GM18520 (cell line): ENCODE results near the gene EYS.

ENCODE experiments used
- ATAC-seq: cut with Tn5 transposase; IDR thresholded peaks from one replicate; pipeline ENCODE4 v1.9.1; 2021; ENCODE audit not compliant: unreplicated experiment

EYS gene

DNA sequence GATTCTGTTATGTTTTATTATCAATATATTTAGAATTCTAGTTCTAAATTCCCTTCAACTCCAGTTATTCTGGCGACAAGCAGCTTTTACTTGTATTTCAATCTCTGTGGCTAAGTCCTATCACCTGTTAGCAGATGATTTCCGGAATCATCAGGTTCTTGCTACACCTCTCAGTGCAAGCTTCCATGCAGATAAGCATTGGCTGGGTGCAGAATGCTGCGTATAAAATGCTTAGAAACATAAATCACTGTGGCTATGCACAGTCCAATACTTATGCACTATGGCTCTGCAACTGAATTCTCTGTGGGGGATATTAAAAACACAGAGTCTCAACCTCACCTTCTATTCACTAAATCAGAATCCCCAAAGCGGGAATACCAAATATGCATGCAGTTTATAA lies 720.0 kb downstream of the EYS start:
- ATAC-seq: no peak

DNA sequence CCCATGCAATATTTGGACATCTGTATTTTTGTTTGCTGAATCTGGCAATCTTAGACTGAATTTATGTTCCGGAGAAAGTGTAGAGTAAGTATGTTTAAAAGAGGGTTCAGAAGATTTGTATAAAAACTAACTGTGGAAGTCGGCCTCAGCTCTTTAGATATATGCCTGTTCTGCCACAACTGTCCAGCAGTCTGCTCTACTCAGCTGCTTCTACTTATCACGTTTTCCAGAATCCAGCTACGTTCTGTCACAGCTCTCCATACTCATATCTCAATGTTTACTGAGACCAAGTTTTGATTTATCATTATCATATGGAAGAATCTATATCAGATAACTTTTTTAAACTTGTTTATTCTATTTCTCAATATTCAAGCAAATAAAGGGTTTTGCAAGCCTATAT lies 721.3 kb downstream of the EYS start:
- ATAC-seq: no peak

DNA sequence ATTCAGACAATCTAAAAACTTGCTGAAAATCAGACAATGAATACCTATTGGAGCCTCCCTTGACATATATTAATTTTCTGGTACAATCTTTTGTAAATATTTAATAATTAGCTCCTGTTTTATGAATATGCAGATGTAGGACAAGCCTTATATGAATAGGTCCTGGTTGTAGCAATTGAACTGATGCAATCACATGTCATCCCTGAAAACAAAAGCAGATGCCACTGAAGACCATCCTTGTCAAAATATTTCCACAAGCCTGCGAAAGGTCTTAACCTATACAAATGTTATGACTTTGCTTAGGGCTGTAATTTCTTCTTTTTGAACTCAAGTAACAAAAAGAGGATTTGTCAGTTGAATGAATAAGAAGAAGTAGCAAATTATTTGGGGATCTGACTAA lies 722.1 kb downstream of the EYS start:
- no peak for ATAC-seq

DNA sequence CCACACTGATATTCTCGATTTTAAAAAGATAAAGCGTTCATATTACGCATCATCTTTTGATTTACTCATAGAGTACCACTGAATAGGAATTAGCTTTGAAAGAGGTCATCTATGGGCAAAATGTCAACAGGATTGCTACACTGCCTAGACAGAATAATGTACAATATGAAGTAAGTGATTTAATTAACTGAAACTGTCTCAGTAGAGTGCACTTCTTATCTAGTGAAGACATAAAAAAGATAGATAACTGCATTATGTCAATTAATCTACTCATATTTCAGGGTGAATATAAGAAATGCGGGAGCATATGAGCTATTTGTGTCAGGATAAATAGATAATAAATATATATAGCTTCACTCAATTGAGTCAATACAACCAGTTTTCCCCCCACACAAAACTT lies 723.9 kb downstream of the EYS start:
- ATAC-seq: no peak

DNA sequence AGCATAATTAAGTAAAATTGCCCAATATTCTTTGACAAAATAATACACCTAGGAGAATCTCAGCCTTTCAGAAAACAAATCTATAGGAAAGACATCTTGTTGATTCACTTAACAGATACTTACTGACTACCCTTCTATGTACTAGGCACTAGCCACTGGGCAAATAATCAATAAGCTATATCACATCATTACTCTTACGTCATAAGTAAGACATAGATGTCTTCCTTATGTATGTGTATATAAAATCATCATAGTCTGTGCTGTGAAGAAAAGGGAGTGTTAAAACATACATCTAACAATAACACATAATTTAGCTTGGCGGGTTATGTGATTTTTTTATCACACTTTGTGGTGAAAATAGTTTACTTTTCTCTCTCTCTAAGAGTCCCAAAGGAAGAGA lies 733.9 kb downstream of the EYS start:
- ATAC-seq: no peak

DNA sequence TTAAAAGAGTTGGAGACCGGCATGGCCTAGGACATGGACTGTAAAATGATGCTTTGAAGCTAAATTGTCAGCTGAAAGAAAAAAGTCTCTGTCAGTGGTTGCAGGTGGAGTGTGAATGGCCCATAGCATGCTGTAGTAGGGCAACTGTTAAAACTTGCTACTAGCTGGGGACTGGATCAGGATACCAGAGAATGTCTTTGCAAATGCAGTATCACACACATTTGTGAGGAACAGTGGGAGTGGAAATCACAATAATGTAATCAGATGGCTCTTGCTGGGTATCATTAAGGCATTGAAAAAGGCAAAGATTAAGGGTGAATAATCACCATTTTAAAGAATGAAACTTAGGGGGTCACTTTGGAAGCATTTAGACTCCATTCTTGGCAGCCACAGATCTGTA lies 737.9 kb downstream of the EYS start:
- no peak for ATAC-seq

DNA sequence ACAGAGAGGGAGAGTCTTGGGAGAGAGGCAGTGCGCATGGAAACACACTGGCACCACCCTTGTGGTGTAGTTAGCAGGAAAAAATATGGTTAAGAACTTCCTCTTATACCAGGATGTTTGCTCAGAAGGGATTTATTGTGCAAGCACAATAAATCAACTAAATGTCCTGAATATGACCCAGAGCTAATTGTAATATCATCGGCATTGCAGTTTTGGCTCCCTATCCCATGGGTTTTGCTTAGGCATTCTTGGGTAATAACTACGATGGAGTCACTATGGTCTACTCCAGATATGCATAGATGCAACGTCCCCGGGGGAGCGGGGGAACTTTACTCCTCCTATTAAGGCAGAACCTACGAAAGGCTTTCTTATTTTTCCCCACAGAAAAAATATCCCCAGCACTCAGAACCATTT lies 751.6 kb downstream of the EYS start:
- ATAC-seq: no peak

DNA sequence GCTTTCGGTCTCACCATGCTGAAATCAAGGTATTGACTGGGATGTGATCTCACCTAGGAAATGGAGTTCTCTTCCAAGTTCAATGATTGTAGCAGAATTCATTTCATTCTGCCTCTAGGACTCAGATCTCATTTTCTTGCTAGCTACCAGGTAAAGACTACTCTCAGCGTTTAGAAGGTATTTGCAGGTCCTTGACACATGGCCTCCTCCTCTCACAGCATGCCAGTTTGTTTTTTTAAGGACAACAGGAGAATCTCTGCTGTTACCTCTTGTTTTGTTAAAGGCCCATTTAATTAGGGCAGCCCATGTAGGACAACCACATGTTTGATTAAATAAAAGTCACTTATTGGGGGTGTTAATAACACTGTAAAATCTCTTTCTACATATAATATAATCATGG lies 757.8 kb downstream of the EYS start:
- ATAC-seq: no peak

DNA sequence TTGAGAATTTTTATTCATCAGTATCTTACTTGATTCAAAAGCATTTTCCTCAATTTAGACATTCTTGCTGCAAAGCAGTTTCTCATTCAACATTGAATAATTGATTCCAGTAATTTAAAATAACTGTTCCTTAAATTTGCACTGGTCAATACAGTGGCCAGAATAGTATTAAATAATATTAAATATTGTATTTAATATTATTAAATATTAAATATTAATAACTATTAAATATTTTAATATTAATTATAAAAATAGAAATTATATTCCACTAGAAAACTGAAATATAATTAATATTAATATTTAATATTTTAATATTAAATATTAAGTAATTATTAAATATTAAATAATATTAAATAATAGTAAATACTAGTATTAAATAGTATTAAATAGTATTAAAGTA lies 758.8 kb downstream of the EYS start:
- no peak for ATAC-seq

DNA sequence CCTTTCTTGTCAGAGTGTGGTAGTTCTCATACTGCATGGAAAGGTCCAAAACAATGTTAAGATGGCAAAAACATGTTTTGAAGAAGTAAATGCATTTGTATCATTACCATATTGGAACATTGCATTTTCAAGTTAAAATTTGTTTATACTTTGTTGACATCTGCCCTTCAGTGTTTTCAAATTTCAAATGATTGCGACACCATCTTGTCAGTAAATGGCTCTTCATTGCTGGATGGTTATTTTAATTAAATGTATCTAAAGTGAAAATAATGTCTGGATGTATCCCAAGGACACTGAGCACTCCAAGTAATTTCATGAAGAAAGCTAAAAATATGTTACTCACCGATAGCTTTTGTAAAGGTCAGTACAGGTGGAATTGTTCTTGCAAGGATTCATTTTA lies 761.6 kb downstream of the EYS start:
- ATAC-seq: no peak

DNA sequence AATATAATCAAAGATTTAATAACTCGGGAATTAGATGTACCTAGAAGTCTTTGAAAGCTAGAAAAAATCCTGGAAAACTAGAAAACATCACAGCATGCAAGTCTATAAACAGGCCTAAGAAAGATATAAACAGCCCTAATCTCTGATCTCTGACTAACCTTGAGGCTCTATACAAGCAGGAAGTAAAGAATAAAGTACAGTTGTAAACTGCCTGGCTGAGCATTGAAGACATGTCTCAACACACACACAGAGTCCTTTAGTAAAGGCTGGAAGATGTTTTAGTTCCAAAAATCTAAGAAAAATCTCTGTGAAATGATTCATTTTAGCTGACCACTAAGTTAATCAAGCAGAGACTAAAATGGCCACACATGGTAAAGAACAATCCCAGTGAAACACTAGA lies 774.5 kb downstream of the EYS start:
- ATAC-seq: no peak

DNA sequence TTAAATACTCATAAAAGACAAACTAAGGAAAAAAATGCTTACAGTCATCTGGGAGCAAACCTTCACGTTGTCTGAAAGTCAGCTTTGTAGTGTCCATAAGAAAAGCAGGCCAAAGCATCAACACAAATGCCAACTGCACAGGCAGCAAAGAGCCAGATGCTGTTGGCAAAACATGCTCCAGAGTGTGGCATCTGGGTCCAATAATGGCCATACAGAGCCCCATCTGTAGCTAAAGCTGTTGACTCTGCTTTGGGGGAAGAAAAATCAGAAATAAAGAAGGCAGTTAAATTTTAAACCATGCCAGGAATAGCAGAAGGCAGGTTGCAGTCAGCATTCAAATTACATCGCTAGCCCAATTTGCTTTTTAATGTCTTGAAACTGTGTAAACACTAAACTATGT lies 776.3 kb downstream of the EYS start:
- ATAC-seq: no peak

DNA sequence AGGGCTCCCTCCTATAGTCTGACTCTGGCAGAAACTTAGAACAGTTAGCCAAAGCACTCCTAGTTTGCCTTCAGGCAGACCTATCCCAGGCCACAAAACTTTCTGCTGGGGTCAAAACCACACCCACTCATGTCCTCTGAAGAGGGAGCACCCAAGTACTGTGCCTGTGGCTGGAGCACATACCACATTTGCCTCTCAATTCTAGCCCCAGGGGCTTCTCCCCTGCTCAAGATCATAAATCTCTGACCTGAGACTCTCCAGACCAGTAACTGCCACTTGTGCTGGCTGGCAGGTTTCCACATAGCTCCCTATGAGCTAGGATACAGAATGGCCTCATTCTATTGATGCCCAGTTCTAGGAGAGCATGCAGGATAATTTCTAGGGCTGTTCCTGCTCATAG lies 781.0 kb downstream of the EYS start:
- no peak for ATAC-seq

DNA sequence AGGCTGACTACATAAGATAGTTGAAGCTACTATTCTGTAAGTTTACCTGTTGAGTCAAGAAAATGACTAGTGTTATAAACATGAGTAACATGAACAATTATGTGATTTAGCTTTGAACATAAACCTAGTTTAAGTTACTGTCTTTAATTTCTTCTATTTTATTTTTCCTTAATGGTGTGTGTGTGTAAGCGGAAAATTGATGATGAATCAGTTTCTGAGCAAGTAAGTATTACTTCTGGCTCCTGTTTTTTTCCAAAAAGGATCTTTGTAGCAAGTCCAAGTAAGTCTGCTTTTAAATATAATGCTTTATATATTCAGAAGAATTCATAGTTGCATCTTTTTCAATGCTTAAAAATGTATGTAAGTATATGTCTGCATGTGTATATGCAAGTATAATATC lies 786.8 kb downstream of the EYS start:
- ATAC-seq: no peak

DNA sequence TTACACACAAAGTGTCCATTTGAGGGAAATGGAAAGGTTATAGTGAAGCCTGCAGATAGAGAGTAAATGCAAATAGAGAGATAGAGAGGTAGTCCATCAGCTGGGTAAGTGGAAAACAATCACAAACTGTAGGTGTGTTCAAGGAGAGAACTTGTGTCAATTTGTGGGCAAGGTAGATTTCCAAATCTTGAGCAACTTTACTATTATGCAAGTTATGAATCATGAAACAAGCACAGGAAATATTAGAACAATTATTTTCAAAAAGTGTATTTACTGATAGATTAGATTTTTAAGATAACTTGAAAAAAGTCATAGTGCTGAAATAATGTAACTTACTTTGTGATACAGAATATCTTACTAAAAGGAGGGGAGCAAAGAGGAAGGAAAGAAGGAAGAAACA lies 792.9 kb downstream of the EYS start:
- ATAC-seq: no peak

DNA sequence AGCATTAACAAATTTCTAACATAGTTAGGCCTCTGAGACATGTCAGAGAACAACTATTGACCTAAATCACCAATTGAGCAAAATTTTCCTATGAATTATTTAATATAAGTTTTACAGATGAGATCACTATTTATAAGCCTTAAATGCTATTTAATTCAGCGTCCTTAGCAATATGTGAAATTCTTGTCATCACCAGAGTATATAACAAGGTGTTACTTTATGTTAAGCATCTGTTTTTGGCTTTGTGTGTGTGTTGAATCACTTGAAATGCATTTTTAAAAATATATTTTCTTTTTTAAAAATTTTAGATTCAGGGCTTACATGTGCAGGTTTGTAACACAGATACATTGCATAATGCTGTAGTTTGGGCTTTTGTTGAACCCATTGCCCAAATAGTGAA lies 794.1 kb downstream of the EYS start:
- no peak for ATAC-seq

DNA sequence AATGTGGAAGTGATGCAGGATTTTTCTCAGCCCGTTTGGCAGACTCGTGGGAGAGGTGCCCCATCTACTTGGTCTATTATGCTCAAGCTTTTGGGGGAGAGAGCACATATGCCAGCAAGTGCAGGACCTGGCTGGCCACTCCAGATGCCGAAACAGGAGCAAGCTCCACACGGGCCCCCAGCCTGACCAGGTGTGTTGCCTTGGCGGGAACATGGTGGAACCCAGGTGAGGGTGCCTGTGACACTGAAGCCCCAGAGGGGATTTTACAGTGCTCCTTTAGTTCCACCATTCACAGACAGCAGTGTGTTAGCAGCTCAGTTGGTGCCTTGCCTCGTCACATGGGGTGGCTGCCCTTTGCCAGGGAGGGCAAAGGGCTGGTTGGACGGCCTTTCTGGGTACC lies 798.9 kb downstream of the EYS start:
- ATAC-seq: no peak

DNA sequence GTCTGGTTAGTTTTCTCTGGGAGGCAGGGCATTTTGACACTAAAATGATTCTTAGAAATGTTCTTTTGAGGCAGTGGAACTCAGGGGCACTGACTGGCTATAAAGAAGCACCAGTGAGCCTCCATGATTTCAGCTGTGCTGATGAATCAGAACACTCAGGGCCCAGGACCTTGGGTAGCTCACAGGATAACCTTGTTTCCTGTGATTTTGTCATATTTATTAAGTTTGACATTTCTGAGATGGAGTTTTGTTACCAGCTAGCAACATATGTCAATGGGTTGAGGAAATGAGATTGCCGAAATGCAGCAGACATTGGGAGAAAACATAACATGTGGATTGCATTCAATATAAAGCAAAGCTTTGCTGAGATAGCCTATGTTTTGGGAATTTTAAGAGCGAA lies 802.4 kb downstream of the EYS start:
- ATAC-seq: no peak

DNA sequence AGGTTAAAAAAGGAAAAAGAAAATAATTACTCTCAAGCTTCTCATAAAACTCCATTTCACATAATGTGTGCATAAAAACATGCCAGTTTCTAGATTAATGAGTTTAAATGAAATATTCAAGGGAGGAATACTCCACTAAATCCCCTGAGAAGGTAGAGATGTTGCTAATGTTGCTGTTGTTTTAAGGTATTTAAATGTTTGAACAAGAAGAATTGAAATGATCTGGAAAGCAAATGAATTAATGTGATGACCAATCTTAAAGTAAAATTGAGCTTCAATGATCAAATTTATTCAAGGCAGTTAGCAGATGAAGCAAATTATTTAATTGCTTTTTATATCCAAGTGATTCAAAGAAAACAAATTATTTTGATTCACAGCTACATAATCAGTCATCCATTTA lies 804.4 kb downstream of the EYS start:
- ATAC-seq: no peak

DNA sequence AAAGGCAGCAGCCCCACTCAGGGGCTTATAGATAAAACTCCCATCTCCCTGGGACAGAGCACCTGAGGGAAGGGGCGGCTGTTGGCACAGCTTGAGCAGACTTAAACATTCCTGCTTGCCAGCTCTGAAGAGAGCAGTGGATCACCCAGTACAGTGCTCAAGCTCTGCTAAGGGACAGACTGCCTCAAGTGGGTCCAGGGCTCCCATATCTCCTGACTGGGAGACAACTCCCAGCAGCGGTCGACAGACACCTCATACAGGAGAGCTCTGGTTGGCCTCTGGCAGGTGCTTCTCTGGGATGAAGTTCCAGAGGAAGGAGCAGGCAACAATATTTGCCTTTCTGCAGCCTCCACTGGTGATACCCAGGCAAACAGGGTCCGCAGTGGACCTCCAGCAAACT lies 810.1 kb downstream of the EYS start:
- ATAC-seq: no peak

DNA sequence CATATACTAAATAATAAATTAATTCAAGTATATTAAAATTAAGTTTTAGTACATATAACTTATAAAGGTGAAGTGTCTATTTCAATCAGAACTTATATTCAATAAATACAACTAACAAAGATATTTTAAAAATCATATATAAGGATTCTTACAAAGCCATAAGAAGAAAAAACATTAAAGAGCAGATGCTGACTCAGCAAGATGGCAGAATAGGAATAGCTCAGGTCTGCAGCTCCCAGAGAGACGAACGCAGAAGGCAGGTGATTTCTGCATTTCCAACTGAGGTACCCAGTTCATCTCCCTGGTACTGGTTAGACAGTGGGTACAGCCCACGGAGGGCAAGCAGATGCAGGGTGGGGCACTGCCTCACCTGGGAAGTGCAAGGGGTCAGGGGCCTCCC lies 811.1 kb downstream of the EYS start:
- ATAC-seq: no peak

DNA sequence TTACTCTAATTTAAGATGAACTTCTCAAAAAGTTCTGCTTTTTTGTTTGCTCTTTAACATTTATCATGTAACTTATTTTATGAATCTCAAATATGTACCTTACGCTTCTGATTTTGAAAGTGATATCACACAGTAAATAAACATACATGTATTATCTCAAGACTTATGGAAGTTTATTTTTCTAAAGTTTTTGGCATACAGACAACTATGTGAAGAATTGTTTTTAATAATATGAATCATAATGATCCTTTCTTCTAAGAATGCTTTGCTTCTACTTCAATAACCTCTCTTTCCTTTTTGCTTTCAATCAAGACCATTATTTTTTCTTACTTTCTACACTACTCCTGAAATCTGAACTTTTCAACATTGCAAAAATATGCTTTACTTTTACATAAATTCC lies 816.4 kb downstream of the EYS start:
- ATAC-seq: no peak

DNA sequence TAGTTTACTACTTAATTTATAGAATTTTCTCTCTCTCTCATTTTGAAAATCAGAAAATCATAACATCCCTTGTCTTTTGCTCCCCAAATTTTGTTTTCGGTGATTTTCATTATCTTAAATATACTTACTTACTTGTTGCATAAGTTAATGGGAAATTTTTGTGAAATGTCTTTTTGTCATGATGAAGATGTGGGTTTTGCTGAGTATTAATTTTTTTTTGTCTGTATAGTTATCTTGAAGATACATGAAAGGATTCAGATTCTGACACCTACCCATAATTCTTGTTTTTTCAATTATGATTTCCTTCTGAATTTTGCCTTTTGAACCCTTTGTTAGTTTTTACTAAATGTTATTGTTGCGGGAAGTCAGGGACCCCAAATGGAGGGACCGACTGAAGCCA lies 817.9 kb downstream of the EYS start:
- no peak for ATAC-seq

DNA sequence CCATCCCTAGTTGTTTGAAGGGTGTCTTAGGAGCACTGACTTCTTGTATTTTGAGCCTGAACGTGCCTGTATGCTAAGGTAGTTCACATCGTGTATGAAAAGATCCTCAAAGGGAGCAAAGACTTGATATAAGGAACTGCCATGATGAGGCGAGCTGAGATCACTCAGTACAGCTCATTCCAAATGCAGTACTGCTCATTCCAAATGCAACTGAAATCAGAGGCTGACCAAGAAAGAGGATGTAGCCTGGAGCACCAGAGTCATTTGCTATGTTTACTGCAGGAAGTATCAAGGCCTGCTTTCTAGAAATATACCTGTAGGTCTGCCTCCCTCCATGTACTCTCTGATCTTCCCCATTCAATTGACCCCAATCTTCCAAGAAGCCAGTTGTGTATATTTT lies 832.2 kb downstream of the EYS start:
- no peak for ATAC-seq
